SK-N-SH (cell line): Measurements from ENCODE around the gene ACTN3.

Experiments used
- CTCF ChIP-seq: fragments of 200-600 bp; sonication (generic); IDR thresholded peaks from 2 replicates; pipeline ENCODE4 v1.6.1; 2017; ENCODE audit warnings: antibody characterized with exemption, mild to moderate bottlenecking, moderate library complexity
- ELF1 ChIP-seq: IDR thresholded peaks from 2 replicates; pipeline ENCODE4 v1.4.0; 2012
- FOXJ3 ChIP-seq: sonication (generic); formaldehyde crosslinking; IDR thresholded peaks from 2 replicates; pipeline ENCODE4 v1.5.1; 2020; ENCODE audit warnings: mild to moderate bottlenecking, missing genetic modification reagents
- MAX ChIP-seq: IDR thresholded peaks from 2 replicates; pipeline ENCODE4 v1.4.0; 2012; ENCODE audit warnings: low read depth
- NRF1 ChIP-seq: IDR thresholded peaks from 2 replicates; pipeline ENCODE4 v1.6.1; 2012; ENCODE audit warnings: low read depth, mild to moderate bottlenecking, low read length
- POLR2AphosphoS5 ChIP-seq: IDR thresholded peaks from 2 replicates; pipeline ENCODE4 v1.6.1; 2012; ENCODE audit warnings: low read depth, low read length
- SMC3 ChIP-seq: IDR thresholded peaks from 2 replicates; pipeline ENCODE4 v1.6.1; 2012; ENCODE audit warnings: low read depth, low read length, improper control_type of control experiment
- TCF12 ChIP-seq: IDR thresholded peaks from 2 replicates; pipeline ENCODE4 v1.4.0; 2012

GRCh38 chr11:66604155-66604554 is 57.5 kb downstream of the ACTN3 start:
- TF ChIP-seq SMC3 (no peak), CTCF (no peak), FOXJ3 (no peak), MAX (no peak), POLR2AphosphoS5 (no peak), TCF12 (no peak), NRF1 (no peak), ELF1 (no peak)
